DOHH2 (cell line): ENCODE data around the gene DACT1.

Source experiments
- H3F3A ChIP-seq: fragments of 200-600 bp; sonication (generic), shearing (Covaris generic); 2 replicates; pipeline ENCODE4 v1.6.0; 2016; ENCODE audit warnings: antibody characterized with exemption, mild to moderate bottlenecking; ENCODE audit not compliant: control insufficient read depth, insufficient read depth
- H3K27ac ChIP-seq: fragments of 200-600 bp; sonication (generic); 2 replicates; pipeline ENCODE4 v1.5.1; 2014; ENCODE audit warnings: low read depth, mild to moderate bottlenecking, low read length, moderate library complexity
- H3K27me3 ChIP-seq: fragments of 200-600 bp; sonication (generic); 2 replicates; pipeline ENCODE4 v1.6.1; 2014; ENCODE audit warnings: mild to moderate bottlenecking, low read length, mixed read lengths; ENCODE audit not compliant: control insufficient read depth
- H3K36me3 ChIP-seq: fragments of 200-600 bp; sonication (generic); 2 replicates; pipeline ENCODE4 v1.6.1; 2014; ENCODE audit warnings: mild to moderate bottlenecking, low read length, moderate library complexity, mixed read lengths; ENCODE audit not compliant: control insufficient read depth
- H3K4me1 ChIP-seq: fragments of 200-600 bp; sonication (generic); 2 replicates; pipeline ENCODE4 v1.6.1; 2014; ENCODE audit warnings: mild to moderate bottlenecking, low read length, mixed read lengths; ENCODE audit not compliant: control insufficient read depth
- H3K4me2 ChIP-seq: fragments of 200-600 bp; sonication (generic); 2 replicates; pipeline ENCODE4 v1.6.0; 2014; ENCODE audit warnings: mild to moderate bottlenecking, low read length, moderate library complexity
- H3K4me3 ChIP-seq: fragments of 200-600 bp; sonication (generic); 2 replicates; pipeline ENCODE4 v1.5.1; 2014; ENCODE audit warnings: mild to moderate bottlenecking, low read length, mixed read lengths
- H3K79me2 ChIP-seq: fragments of 200-600 bp; sonication (generic); 2 replicates; pipeline ENCODE4 v1.6.1; 2014; ENCODE audit warnings: mild to moderate bottlenecking, low read length, mixed read lengths; ENCODE audit not compliant: control insufficient read depth
- H3K9me2 ChIP-seq: fragments of 200-600 bp; sonication (generic); replicated peaks from 2 replicates; pipeline ENCODE4 v1.6.1; 2014; ENCODE audit warnings: mild to moderate bottlenecking, low read length, mixed read lengths; ENCODE audit not compliant: control insufficient read depth
- H3K9me3 ChIP-seq: fragments of 200-600 bp; sonication (generic); 2 replicates; pipeline ENCODE4 v1.6.1; 2014; ENCODE audit warnings: antibody characterized with exemption, low read length, mixed read lengths; ENCODE audit not compliant: control insufficient read depth, insufficient read depth
- H4K20me1 ChIP-seq: fragments of 200-600 bp; sonication (generic); 2 replicates; pipeline ENCODE4 v1.6.0; 2014; ENCODE audit warnings: low read depth, mild to moderate bottlenecking, antibody characterized with exemption, low read length, moderate library complexity; ENCODE audit not compliant: control insufficient read depth, insufficient read depth
- CTCF ChIP-seq: fragments of 200-600 bp; sonication (generic); IDR thresholded peaks from one replicate; pipeline ENCODE4 v1.5.1; 2014; ENCODE audit warnings: antibody characterized with exemption, mild to moderate bottlenecking, low read depth, low read length; ENCODE audit not compliant: poor library complexity, severe bottlenecking
- EZH2phosphoT487 ChIP-seq: fragments of 200-600 bp; sonication (generic); IDR thresholded peaks from 2 replicates; pipeline ENCODE4 v1.6.1; 2017; ENCODE audit warnings: borderline replicate concordance, mild to moderate bottlenecking, antibody characterized with exemption, low read length, moderate library complexity, mixed read lengths

DACT1 gene

GRCh38 chr14:58668848-58669480, 31.2 kb downstream of the DACT1 start:
- no peaks in the 10 kb centered on the region for H3K79me2 ChIP-seq
- TF ChIP-seq EZH2phosphoT487 (no peak), CTCF (no peak)
- H3K9me2 ChIP-seq = no peaks in the 10 kb centered on the region
- no peaks in the 10 kb centered on the region for H3K36me3 ChIP-seq
- no peaks in the 10 kb centered on the region for H4K20me1 ChIP-seq
- no peak overlapping the region for H3K4me2 ChIP-seq
- H3K4me3 ChIP-seq = no peak overlapping the region
- H3K4me1 ChIP-seq = no peaks in the 10 kb centered on the region
- no peaks in the 10 kb centered on the region for H3F3A ChIP-seq
- H3K9me3 ChIP-seq = no peaks in the 10 kb centered on the region
- H3K27me3 ChIP-seq = peaks cover 26% of the 10 kb centered on the region
- no peak overlapping the region for H3K27ac ChIP-seq

DNA sequence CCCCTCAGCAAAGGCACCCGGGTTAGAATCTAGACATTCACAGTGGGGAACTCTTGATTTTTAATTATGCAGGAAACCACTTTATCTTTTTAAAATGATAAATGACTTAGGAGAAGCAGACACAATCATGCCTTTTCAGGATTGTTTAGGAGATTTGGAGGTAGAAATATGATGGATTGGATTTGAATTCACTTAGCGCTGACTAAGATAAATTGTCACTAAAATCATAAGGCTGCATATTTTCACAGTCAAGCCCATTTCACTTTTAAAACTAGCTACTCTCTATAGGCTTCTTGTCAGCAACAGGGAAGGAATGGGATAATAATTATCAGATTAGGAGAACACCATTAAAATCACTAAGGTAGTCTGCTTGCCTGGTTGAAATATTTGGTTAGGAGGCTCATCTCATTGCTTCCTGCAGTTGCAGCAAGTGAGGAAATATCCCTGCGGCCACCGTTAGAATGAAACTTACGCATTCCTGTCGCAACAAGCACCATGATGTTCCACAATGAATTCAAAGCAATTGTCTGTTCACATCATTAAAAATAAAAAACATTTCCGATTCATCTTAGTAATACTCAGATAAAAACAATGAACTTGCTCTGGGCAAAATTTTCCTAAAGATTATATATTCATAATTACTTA, 31.9 kb downstream of the DACT1 start:
- H3K9me3 ChIP-seq = no peaks in the 10 kb centered on the region
- H3K9me2 ChIP-seq = no peaks in the 10 kb centered on the region
- TF ChIP-seq EZH2phosphoT487 (no peak), CTCF (no peak)
- H4K20me1 ChIP-seq = no peaks in the 10 kb centered on the region
- no peak overlapping the region for H3K4me3 ChIP-seq
- no peak overlapping the region for H3K4me2 ChIP-seq
- H3K36me3 ChIP-seq = no peaks in the 10 kb centered on the region
- no peak overlapping the region for H3K27ac ChIP-seq
- H3K27me3 ChIP-seq = peaks cover 26% of the 10 kb centered on the region
- no peaks in the 10 kb centered on the region for H3F3A ChIP-seq
- H3K4me1 ChIP-seq = no peaks in the 10 kb centered on the region
- no peaks in the 10 kb centered on the region for H3K79me2 ChIP-seq

GRCh38 chr14:58671024-58671423, 33.3 kb downstream of the DACT1 start:
- H3K4me1 ChIP-seq = no peaks in the 10 kb centered on the region
- H3K9me3 ChIP-seq = no peaks in the 10 kb centered on the region
- TF ChIP-seq EZH2phosphoT487 (no peak), CTCF (no peak)
- no peaks in the 10 kb centered on the region for H3K9me2 ChIP-seq
- no peaks in the 10 kb centered on the region for H3K79me2 ChIP-seq
- H3F3A ChIP-seq = no peaks in the 10 kb centered on the region
- no peak overlapping the region for H3K27ac ChIP-seq
- H3K4me3 ChIP-seq = no peak overlapping the region
- no peaks in the 10 kb centered on the region for H4K20me1 ChIP-seq
- H3K36me3 ChIP-seq = no peaks in the 10 kb centered on the region
- peaks cover 20% of the 10 kb centered on the region for H3K27me3 ChIP-seq
- H3K4me2 ChIP-seq = no peak overlapping the region
